C4-2B (cell line): ENCODE measurements around the gene EVC.

Experiments
- H3K27ac ChIP-seq: fragments of 450-650 bp; 2 replicates; pipeline ENCODE4 v1.5.1; 2017
- CTCF ChIP-seq: fragments of 450-650 bp; conservative IDR thresholded peaks from 2 replicates; pipeline ENCODE4 v1.5.1; 2017; ENCODE audit warnings: mild to moderate bottlenecking
- ZFX ChIP-seq: fragments of 450-650 bp; IDR thresholded peaks from 2 replicates; pipeline ENCODE4 v1.6.1; 2017

The EVC gene

GRCh38 chr4:5772528-5773270 is 61.7 kb downstream of the EVC start:
- H3K27ac ChIP-seq = no peak overlapping the region
- TF ChIP-seq ZFX (no peak), CTCF (no peak)

- TF ChIP-seq ZFX (no peak), CTCF (no peak)
- H3K27ac ChIP-seq = no peak overlapping the region
Measured at GRCh38 chr4:5773271-5773555, 62.2 kb downstream of the EVC start.

GRCh38 chr4:5774416-5775036 is 63.5 kb downstream of the EVC start:
- TF ChIP-seq ZFX (no peak), CTCF (no peak)
- H3K27ac ChIP-seq = no peak overlapping the region

GRCh38 chr4:5776510-5776909 is 65.5 kb downstream of the EVC start:
- H3K27ac ChIP-seq = no peak overlapping the region
- no peak for TF ChIP-seq ZFX
- TF ChIP-seq CTCF = no peak

- TF ChIP-seq CTCF = no peak
- no peak for TF ChIP-seq ZFX
- no peak overlapping the region for H3K27ac ChIP-seq
Measured at GRCh38 chr4:5780831-5781480, 70.0 kb downstream of the EVC start.

- no peak for TF ChIP-seq ZFX
- no peak for TF ChIP-seq CTCF
- no peak overlapping the region for H3K27ac ChIP-seq
Measured at GRCh38 chr4:5781691-5782090, 70.7 kb downstream of the EVC start.

- H3K27ac ChIP-seq = no peak overlapping the region
- TF ChIP-seq CTCF (no peak), ZFX (no peak)
Measured at GRCh38 chr4:5782829-5783476, 72.0 kb downstream of the EVC start.
